SK-N-SH (cell line): ENCODE measurements around the gene SPIB. TPM values are rescaled to one million over a fixed set of nuclear protein-coding genes. Genes with fewer than 3 reads are reported as not detected.
A peak's percentile ranks its signal among the peaks of the same experiment; 100 is the strongest.

Experiments
- CHD2 ChIP-seq: fragments of 150-350 bp; IDR thresholded peaks from 2 replicates; pipeline ENCODE4 v1.6.1; 2018; ENCODE audit warnings: low read length; ENCODE audit not compliant: partially characterized antibody
- ELF1 ChIP-seq: IDR thresholded peaks from 2 replicates; pipeline ENCODE4 v1.4.0; 2012
- EP300 ChIP-seq, 2 experiments: IDR thresholded peaks; 2 replicates each; pipeline versions ENCODE4 v1.4.0 to v1.6.1; 2012; ENCODE audit warnings: borderline replicate concordance in 1 of 2, low read depth in 1 of 2, low read length in 1 of 2
- FOSL2 ChIP-seq: IDR thresholded peaks from 2 replicates; pipeline ENCODE4 v1.4.0; 2012; ENCODE audit warnings: low read depth, mild to moderate bottlenecking, moderate library complexity, borderline replicate concordance
- GABPA ChIP-seq: IDR thresholded peaks from 2 replicates; pipeline ENCODE4 v1.4.0; 2012; ENCODE audit warnings: low read depth, mild to moderate bottlenecking
- JUND ChIP-seq: IDR thresholded peaks from 2 replicates; pipeline ENCODE4 v1.4.0; 2012
- MXI1 ChIP-seq: IDR thresholded peaks from 2 replicates; pipeline ENCODE4 v1.6.1; 2012; ENCODE audit warnings: mild to moderate bottlenecking, low read depth, low read length, improper control_type of control experiment
- NRF1 ChIP-seq: IDR thresholded peaks from 2 replicates; pipeline ENCODE4 v1.6.1; 2012; ENCODE audit warnings: low read depth, mild to moderate bottlenecking, low read length
- PBX3 ChIP-seq: IDR thresholded peaks from 2 replicates; pipeline ENCODE4; 2012
- POLR2AphosphoS5 ChIP-seq: IDR thresholded peaks from 2 replicates; pipeline ENCODE4 v1.6.1; 2012; ENCODE audit warnings: low read depth, low read length
- RFX5 ChIP-seq: IDR thresholded peaks from 2 replicates; pipeline ENCODE4 v1.6.1; 2012; ENCODE audit warnings: mild to moderate bottlenecking, improper control_type of control experiment, low read length
- RXRA ChIP-seq: IDR thresholded peaks from 2 replicates; pipeline ENCODE4 v1.4.0; 2012; ENCODE audit warnings: low read depth, mild to moderate bottlenecking, borderline replicate concordance
- TAF1 ChIP-seq: IDR thresholded peaks from 2 replicates; pipeline ENCODE4 v1.6.1; 2012; ENCODE audit warnings: low read depth, mild to moderate bottlenecking, low read length, moderate library complexity, borderline replicate concordance
- ZBTB33 ChIP-seq: IDR thresholded peaks from 2 replicates; pipeline ENCODE4 v1.4.0; 2012; ENCODE audit warnings: low read depth, borderline replicate concordance
- polyA plus RNA-seq, 3 experiments: library from polyadenylated mRNA; depleted of rRNA; stranded (reverse); fragments of >200 nt; gene quantifications; 2 replicates each; pipeline ENCODE4 v1.2.3, GENCODE V29; 2012
- TF ChIP-seq, protein P1 (sequence below): IDR thresholded peaks from 2 replicates; pipeline ENCODE4 v1.6.1; 2012; ENCODE audit warnings: mild to moderate bottlenecking, low read depth, low read length, moderate library complexity

The SPIB gene
- polyA plus RNA-seq, 1 of the 3 experiments (the other 2 are of a cell fraction): not detected

DNA sequence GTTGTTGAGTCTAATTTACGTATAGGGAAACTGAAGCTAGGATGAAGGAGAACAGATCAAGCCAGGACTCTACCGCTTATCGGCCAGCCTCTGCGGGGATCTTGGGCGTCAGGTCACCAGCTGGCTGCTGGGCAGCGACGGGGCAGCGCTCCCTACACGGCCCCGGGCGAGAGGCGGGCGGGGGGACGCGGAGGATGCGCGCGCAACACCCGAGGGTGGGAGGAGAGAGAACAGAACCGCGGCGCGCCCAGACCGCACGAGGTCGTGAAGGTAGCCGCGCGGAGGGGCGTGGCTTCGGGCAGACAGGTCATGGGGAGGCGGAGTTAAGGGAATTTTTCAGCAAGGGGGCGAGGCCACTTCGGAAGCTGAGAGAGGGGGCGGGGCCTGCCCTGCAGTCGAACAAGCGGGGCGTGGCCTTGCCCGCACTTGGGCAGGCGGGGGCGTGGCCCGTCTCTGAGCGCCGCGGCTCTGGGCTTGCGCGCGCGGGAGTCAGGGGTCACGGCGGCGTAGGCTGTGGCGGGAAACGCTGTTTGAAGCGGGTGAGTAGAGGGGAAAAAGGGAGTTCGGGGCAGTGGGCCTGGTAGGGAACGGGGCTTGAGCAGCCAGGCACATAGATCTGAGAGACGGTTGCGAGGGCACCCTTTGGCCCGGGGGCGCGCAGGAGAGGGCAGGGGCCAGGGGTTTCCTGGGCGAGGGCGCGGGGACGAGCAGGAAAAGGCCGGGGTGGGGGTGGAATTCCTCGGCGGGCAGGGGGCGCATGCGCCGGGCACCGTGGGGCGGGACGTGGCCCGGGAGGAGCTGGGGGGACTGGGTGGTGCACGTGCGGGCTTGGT, 34.7 kb upstream of the SPIB start, which contains the start of gene POLD1 (continued):
- TF ChIP-seq, protein P1, sequence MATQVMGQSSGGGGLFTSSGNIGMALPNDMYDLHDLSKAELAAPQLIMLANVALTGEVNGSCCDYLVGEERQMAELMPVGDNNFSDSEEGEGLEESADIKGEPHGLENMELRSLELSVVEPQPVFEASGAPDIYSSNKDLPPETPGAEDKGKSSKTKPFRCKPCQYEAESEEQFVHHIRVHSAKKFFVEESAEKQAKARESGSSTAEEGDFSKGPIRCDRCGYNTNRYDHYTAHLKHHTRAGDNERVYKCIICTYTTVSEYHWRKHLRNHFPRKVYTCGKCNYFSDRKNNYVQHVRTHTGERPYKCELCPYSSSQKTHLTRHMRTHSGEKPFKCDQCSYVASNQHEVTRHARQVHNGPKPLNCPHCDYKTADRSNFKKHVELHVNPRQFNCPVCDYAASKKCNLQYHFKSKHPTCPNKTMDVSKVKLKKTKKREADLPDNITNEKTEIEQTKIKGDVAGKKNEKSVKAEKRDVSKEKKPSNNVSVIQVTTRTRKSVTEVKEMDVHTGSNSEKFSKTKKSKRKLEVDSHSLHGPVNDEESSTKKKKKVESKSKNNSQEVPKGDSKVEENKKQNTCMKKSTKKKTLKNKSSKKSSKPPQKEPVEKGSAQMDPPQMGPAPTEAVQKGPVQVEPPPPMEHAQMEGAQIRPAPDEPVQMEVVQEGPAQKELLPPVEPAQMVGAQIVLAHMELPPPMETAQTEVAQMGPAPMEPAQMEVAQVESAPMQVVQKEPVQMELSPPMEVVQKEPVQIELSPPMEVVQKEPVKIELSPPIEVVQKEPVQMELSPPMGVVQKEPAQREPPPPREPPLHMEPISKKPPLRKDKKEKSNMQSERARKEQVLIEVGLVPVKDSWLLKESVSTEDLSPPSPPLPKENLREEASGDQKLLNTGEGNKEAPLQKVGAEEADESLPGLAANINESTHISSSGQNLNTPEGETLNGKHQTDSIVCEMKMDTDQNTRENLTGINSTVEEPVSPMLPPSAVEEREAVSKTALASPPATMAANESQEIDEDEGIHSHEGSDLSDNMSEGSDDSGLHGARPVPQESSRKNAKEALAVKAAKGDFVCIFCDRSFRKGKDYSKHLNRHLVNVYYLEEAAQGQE: 0 out of 2 replicates have a peak, but pooled peaks have one; percentile 24
- TF ChIP-seq GABPA (no peak), NRF1 (peak; percentile 76), RXRA (no peak), ELF1 (peak; percentile 37), EP300 (IDR thresholded peaks at IDR 0.05; ENCODE audit: borderline replicate concordance in 1 of 2, low read depth in 1 of 2, low read length in 1 of 2) (no peak), PBX3 (peak; percentile 77), MXI1 (peak; percentile 75), TAF1 (0 out of 2 replicates have a peak, but pooled peaks have one; percentile 3), POLR2AphosphoS5 (peak; percentile 71), JUND (0 out of 2 replicates have a peak, but pooled peaks have one; percentile 33), CHD2 (no peak), RFX5 (no peak), FOSL2 (no peak), ZBTB33 (peak; percentile 28; the same call in 1 of the 2 replicates)
